ENCODE data around the gene PLXNB1. TPM values are rescaled to one million over a fixed set of nuclear protein-coding genes. Genes with fewer than 3 reads are reported as not detected.

PLXNB1 gene
- total and polyA plus RNA-seq, 2 of the 13 experiments (the other 11 are each of a cell fraction or from before 2014, with no cell fraction given), result 86.0 to 143 TPM

GRCh38 chr3:48439820-48440589, 10.1 kb upstream of the PLXNB1 start, which contains the start of the genes CCDC51 and TMA7 (continued):
- TF ChIP-seq TBX3 (IDR thresholded peaks at IDR 0.05; ENCODE audit: borderline replicate concordance) (no peak), SNAI1 (CRISPR knock-in tag; IDR thresholded peaks at IDR 0.05; ENCODE audit: borderline replicate concordance) (no peak), HNF4G (IDR thresholded peaks at IDR 0.05; ENCODE audit: borderline replicate concordance, low read depth, low read length) (no peak), HNF4G (CRISPR knock-in tag; IDR thresholded peaks at IDR 0.05; ENCODE audit: borderline replicate concordance, low read depth) (no peak; the same call in 1 of the 2 replicates), MEIS1 (CRISPR knock-in tag; IDR thresholded peaks at IDR 0.05; ENCODE audit: borderline replicate concordance) (no peak), KLF16 (CRISPR knock-in tag; IDR thresholded peaks at IDR 0.05) (peak in 1 of 2 experiments; percentile 80; a peak in 2 of 4 replicates), ZNF574 (CRISPR knock-in tag; IDR thresholded peaks at IDR 0.05) (peak; percentile 87), ZNF414 (CRISPR knock-in tag; IDR thresholded peaks at IDR 0.05) (peak; percentile 3; the same call in 1 of the 2 replicates), ZNF207 (IDR thresholded peaks at IDR 0.05; ENCODE audit: borderline replicate concordance) (no peak), ZNF337 (CRISPR knock-in tag; IDR thresholded peaks at IDR 0.05; ENCODE audit: borderline replicate concordance, low read depth) (no peak), MTA3 (CRISPR knock-in tag; IDR thresholded peaks at IDR 0.05) (no peak), SCMH1 (CRISPR knock-in tag; IDR thresholded peaks at IDR 0.05; ENCODE audit: borderline replicate concordance) (no peak)
- TF ChIP-seq, protein P1, sequence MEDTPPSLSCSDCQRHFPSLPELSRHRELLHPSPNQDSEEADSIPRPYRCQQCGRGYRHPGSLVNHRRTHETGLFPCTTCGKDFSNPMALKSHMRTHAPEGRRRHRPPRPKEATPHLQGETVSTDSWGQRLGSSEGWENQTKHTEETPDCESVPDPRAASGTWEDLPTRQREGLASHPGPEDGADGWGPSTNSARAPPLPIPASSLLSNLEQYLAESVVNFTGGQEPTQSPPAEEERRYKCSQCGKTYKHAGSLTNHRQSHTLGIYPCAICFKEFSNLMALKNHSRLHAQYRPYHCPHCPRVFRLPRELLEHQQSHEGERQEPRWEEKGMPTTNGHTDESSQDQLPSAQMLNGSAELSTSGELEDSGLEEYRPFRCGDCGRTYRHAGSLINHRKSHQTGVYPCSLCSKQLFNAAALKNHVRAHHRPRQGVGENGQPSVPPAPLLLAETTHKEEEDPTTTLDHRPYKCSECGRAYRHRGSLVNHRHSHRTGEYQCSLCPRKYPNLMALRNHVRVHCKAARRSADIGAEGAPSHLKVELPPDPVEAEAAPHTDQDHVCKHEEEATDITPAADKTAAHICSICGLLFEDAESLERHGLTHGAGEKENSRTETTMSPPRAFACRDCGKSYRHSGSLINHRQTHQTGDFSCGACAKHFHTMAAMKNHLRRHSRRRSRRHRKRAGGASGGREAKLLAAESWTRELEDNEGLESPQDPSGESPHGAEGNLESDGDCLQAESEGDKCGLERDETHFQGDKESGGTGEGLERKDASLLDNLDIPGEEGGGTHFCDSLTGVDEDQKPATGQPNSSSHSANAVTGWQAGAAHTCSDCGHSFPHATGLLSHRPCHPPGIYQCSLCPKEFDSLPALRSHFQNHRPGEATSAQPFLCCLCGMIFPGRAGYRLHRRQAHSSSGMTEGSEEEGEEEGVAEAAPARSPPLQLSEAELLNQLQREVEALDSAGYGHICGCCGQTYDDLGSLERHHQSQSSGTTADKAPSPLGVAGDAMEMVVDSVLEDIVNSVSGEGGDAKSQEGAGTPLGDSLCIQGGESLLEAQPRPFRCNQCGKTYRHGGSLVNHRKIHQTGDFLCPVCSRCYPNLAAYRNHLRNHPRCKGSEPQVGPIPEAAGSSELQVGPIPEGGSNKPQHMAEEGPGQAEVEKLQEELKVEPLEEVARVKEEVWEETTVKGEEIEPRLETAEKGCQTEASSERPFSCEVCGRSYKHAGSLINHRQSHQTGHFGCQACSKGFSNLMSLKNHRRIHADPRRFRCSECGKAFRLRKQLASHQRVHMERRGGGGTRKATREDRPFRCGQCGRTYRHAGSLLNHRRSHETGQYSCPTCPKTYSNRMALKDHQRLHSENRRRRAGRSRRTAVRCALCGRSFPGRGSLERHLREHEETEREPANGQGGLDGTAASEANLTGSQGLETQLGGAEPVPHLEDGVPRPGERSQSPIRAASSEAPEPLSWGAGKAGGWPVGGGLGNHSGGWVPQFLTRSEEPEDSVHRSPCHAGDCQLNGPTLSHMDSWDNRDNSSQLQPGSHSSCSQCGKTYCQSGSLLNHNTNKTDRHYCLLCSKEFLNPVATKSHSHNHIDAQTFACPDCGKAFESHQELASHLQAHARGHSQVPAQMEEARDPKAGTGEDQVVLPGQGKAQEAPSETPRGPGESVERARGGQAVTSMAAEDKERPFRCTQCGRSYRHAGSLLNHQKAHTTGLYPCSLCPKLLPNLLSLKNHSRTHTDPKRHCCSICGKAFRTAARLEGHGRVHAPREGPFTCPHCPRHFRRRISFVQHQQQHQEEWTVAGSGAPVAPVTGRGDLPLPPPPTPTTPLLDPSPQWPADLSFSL (CRISPR knock-in tag; IDR thresholded peaks at IDR 0.05), result no peak
- TF ChIP-seq, protein P2, sequence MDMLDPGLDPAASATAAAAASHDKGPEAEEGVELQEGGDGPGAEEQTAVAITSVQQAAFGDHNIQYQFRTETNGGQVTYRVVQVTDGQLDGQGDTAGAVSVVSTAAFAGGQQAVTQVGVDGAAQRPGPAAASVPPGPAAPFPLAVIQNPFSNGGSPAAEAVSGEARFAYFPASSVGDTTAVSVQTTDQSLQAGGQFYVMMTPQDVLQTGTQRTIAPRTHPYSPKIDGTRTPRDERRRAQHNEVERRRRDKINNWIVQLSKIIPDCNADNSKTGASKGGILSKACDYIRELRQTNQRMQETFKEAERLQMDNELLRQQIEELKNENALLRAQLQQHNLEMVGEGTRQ (IDR thresholded peaks at IDR 0.05; ENCODE audit: low read depth, low read length), result 0 out of 2 replicates have a peak, but pooled peaks have one; percentile 11
- TF ChIP-seq, protein P2 (CRISPR knock-in tag; IDR thresholded peaks at IDR 0.05; ENCODE audit: borderline replicate concordance), result peak; percentile 71

Measured in HepG2 (cell line).